CD14-positive monocyte (primary cell): ENCODE data around the gene MYO16. TPM values are rescaled to one million over a fixed set of nuclear protein-coding genes. Genes with fewer than 3 reads are reported as not detected.

Experiments used
- DNase-seq, 3 donors: peaks; one replicate each; pipeline ENCODE4 v3.0.0-alpha.2; 2011 to 2022
- H2AFZ ChIP-seq: 2 replicates; pipeline ENCODE4 v1.6.0; 2012; ENCODE audit warnings: mild to moderate bottlenecking, low read depth, low read length, inconsistent platforms; ENCODE audit not compliant: insufficient read depth, poor library complexity, severe bottlenecking
- H3K27ac ChIP-seq, 2 donors: 1 replicate in 1 of 2; 2 replicates in 1 of 2; pipeline ENCODE4 v1.5.1; 2012 to 2013; ENCODE audit warnings: low read length in 2 of 2, control low read depth in 1 of 2, inconsistent platforms in 1 of 2, low read depth in 1 of 2, mild to moderate bottlenecking in 1 of 2
- H3K27me3 ChIP-seq, 2 donors: one replicate each; pipeline versions ENCODE4 v1.6.0 to v1.6.1; 2011 to 2013; ENCODE audit warnings: low read length in 2 of 2; ENCODE audit not compliant: control insufficient read depth in 2 of 2, insufficient read depth in 2 of 2
- H3K36me3 ChIP-seq, 2 donors: replicated peaks in 1 of 2; 1 replicate in 1 of 2; 2 replicates in 1 of 2; pipeline versions ENCODE4 v1.5.1 to v1.6.1; 2012 to 2013; ENCODE audit warnings: low read length in 2 of 2, control low read depth in 1 of 2, inconsistent platforms in 1 of 2, mild to moderate bottlenecking in 1 of 2; ENCODE audit not compliant: insufficient read depth in 2 of 2, control insufficient read depth in 1 of 2
- H3K4me1 ChIP-seq, 2 donors: 1 replicate in 1 of 2; 2 replicates in 1 of 2; pipeline versions ENCODE4 v1.5.1 to v1.6.1; 2012 to 2013; ENCODE audit warnings: low read length in 2 of 2, control low read depth in 1 of 2, inconsistent platforms in 1 of 2, mild to moderate bottlenecking in 1 of 2, moderate library complexity in 1 of 2; ENCODE audit not compliant: insufficient read depth in 2 of 2, control insufficient read depth in 1 of 2
- H3K4me2 ChIP-seq: replicated peaks from 2 replicates; pipeline ENCODE3; 2012; ENCODE audit warnings: low read length, moderate library complexity, mild to moderate bottlenecking; ENCODE audit not compliant: poor library complexity, severe bottlenecking; ENCODE audit errors: extremely low read depth
- H3K4me3 ChIP-seq, 3 experiments: fragments of 200-600 bp in 1 of 3; sonication (generic) in 1 of 3; replicated peaks in 1 of 3; 1 replicate in 2 of 3; 2 replicates in 1 of 3; pipeline ENCODE4 v1.5.1; 2011 to 2013; ENCODE audit warnings: low read length in 3 of 3, mild to moderate bottlenecking in 3 of 3, control low read depth in 2 of 3, low read depth in 2 of 3, inconsistent platforms in 1 of 3, moderate library complexity in 1 of 3
- H3K79me2 ChIP-seq: 2 replicates; pipeline ENCODE4 v1.6.0; 2012; ENCODE audit warnings: mild to moderate bottlenecking, control low read depth, inconsistent platforms, low read length, moderate library complexity; ENCODE audit not compliant: insufficient read depth
- H3K9ac ChIP-seq: 2 replicates; pipeline ENCODE4 v1.6.0; 2017; ENCODE audit warnings: low read length, mild to moderate bottlenecking; ENCODE audit not compliant: insufficient read depth, poor library complexity, severe bottlenecking
- H3K9me3 ChIP-seq, 2 donors: replicated peaks in 1 of 2; 1 replicate in 1 of 2; 2 replicates in 1 of 2; pipeline versions ENCODE4 v1.5.1 to v1.6.1; 2012 to 2013; ENCODE audit warnings: low read length in 2 of 2, control low read depth in 1 of 2; ENCODE audit not compliant: control insufficient read depth in 1 of 2, insufficient read depth in 1 of 2
- H4K20me1 ChIP-seq: 2 replicates; pipeline ENCODE4 v1.6.0; 2012; ENCODE audit warnings: mild to moderate bottlenecking, low read length, control low read depth, moderate library complexity; ENCODE audit not compliant: insufficient read depth
- H3K27ac Mint-ChIP-seq, 7 donors: one replicate each; pipeline ENCODE4 v1.8.0; 2020; ENCODE audit warnings: mild to moderate bottlenecking in 7 of 7, mixed read lengths in 7 of 7, moderate library complexity in 6 of 7, inconsistent platforms in 2 of 7
- H3K27me3 Mint-ChIP-seq, 3 donors: one replicate each; pipeline ENCODE4 v1.8.0; 2021 to 2022; ENCODE audit warnings: low read depth in 3 of 3, mild to moderate bottlenecking in 3 of 3, mixed read lengths in 3 of 3, moderate library complexity in 3 of 3, inconsistent platforms in 1 of 3
- H3K36me3 Mint-ChIP-seq, 2 donors: one replicate each; pipeline ENCODE4 v1.8.0; 2020; ENCODE audit warnings: mixed read lengths in 2 of 2, inconsistent platforms in 1 of 2, mild to moderate bottlenecking in 1 of 2
- H3K4me1 Mint-ChIP-seq: one replicate; pipeline ENCODE4 v1.8.0; 2020; ENCODE audit warnings: mild to moderate bottlenecking, mixed read lengths
- H3K4me3 Mint-ChIP-seq, 2 donors: one replicate each; pipeline ENCODE4 v1.8.0; 2020; ENCODE audit warnings: mild to moderate bottlenecking in 2 of 2, mixed read lengths in 2 of 2, moderate library complexity in 1 of 2
- H3K9me3 Mint-ChIP-seq, 7 donors: one replicate each; pipeline ENCODE4 v1.8.0; 2020 to 2022; ENCODE audit warnings: mixed read lengths in 7 of 7, mild to moderate bottlenecking in 6 of 7, moderate library complexity in 6 of 7, inconsistent platforms in 2 of 7
- WGBS: methylation state at CpG from one replicate; pipeline ENCODE4 v1.1.5; 2013; ENCODE audit warnings: missing lambda C conversion rate; ENCODE audit not compliant: insufficient coverage; 5-methylcytosine and 5-hydroxymethylcytosine counted together
- intact Hi-C, 2 donors: fragments of 100-400 bp; cut with micrococcal nuclease; formaldehyde crosslinking; loops; one replicate each; pipeline versions ENCODE4 v1.15.0 to v1.15.1; 2023
- polyA plus RNA-seq, 3 donors: library from polyadenylated mRNA; depleted of rRNA in 1 of 3; unstranded in 2 of 3; stranded (reverse) in 1 of 3; fragments of 300-500 nt in 2 of 3; fragments of >200 nt in 1 of 3; fragmentation: Illumina TruSeq in 2 of 3; gene quantifications; 1 replicate in 2 of 3; 2 replicates in 1 of 3; pipeline ENCODE4 v1.2.3, GENCODE V29; 2012 to 2021
- TF ChIP-seq, protein P1 (sequence below): fragments of 200-600 bp; IDR thresholded peaks from one replicate; pipeline ENCODE4 v1.8.0; 2022; ENCODE audit warnings: antibody characterized with exemption, mild to moderate bottlenecking

The MYO16 gene
- polyA plus RNA-seq, 3 donors = not detected

DNA sequence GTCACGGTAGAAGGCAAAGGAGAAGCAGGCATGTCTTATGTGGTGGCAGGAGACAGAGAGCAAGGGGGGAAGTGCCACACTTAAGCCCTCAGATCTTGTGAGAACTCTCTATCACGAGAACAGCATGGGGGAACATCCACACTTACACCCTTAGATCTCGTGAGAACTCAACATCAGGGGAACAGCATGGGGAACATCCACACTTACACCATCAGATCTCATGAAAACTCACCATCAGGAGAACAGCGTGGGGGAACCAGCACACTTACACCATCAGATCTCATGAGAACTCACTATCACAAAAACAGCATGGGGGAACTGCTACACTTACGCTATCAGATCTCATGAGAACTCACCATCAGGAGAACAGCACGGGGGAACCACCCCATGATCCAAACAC lies 445.0 kb downstream of the MYO16 start:
- Mint-ChIP-seq H3K4me1 (no peaks in the 10 kb centered on the region), H3K9me3 (peaks cover 0 to 6% (median 2%) of the 10 kb centered on the region in 7 donors), H3K4me3 (no peak overlapping the region), H3K27me3 (peaks cover 0 to 2% (median 0%) of the 10 kb centered on the region in 3 donors), H3K36me3 (no peaks in the 10 kb centered on the region), H3K27ac (no peak overlapping the region)
- Histone ChIP-seq H4K20me1 (no peaks in the 10 kb centered on the region), H2AFZ (no peak overlapping the region), H3K4me3 (no peak overlapping the region), H3K27me3 (no peaks in the 10 kb centered on the region), H3K36me3 (no peaks in the 10 kb centered on the region), H3K4me2 (no peak overlapping the region), H3K27ac (no peak overlapping the region), H3K9ac (no peak overlapping the region), H3K9me3 (no peaks in the 10 kb centered on the region), H3K79me2 (no peaks in the 10 kb centered on the region), H3K4me1 (no peaks in the 10 kb centered on the region)
- intact Hi-C loops = no loop called here
- WGBS = 81% methylated on average over 4 of the region's 6 CpGs
- no peak for DNase-seq
- TF ChIP-seq, protein P1, sequence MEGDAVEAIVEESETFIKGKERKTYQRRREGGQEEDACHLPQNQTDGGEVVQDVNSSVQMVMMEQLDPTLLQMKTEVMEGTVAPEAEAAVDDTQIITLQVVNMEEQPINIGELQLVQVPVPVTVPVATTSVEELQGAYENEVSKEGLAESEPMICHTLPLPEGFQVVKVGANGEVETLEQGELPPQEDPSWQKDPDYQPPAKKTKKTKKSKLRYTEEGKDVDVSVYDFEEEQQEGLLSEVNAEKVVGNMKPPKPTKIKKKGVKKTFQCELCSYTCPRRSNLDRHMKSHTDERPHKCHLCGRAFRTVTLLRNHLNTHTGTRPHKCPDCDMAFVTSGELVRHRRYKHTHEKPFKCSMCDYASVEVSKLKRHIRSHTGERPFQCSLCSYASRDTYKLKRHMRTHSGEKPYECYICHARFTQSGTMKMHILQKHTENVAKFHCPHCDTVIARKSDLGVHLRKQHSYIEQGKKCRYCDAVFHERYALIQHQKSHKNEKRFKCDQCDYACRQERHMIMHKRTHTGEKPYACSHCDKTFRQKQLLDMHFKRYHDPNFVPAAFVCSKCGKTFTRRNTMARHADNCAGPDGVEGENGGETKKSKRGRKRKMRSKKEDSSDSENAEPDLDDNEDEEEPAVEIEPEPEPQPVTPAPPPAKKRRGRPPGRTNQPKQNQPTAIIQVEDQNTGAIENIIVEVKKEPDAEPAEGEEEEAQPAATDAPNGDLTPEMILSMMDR = no peak

DNA sequence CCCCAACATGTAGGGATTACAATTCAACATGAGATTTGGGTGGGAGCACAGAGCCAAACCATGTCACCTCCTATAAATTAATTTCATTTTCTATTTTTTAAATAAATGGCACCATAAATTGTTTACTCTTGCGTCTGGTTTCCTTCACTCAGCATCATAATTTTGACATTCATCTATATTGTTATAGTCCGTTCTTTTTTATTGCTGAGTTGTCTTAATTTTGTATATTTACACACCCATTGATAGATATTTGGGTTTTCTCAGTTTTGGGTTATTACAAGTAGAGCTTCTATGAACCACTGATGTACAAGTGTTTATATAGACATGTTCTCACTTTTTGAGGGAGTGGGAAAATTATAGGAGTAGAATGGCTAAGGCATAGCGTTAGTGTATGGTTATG lies 445.4 kb downstream of the MYO16 start:
- peaks cover 0 to 6% (median 2%) of the 10 kb centered on the region in 7 donors for H3K9me3 Mint-ChIP-seq

More for the DNA sequence above, 445.4 kb downstream of the MYO16 start:
- Mint-ChIP-seq H3K27ac (no peak overlapping the region), H3K4me3 (no peak overlapping the region), H3K36me3 (no peaks in the 10 kb centered on the region), H3K4me1 (no peaks in the 10 kb centered on the region), H3K27me3 (peaks cover 0 to 2% (median 0%) of the 10 kb centered on the region in 3 donors)
- H3K27me3 ChIP-seq = no peaks in the 10 kb centered on the region
- H3K9ac ChIP-seq = no peak overlapping the region
- H3K4me3 ChIP-seq = no peak overlapping the region
- H3K9me3 ChIP-seq = no peaks in the 10 kb centered on the region
- TF ChIP-seq, protein P1 = no peak
- no peaks in the 10 kb centered on the region for H3K4me1 ChIP-seq
- H3K27ac ChIP-seq = no peak overlapping the region
- H3K4me2 ChIP-seq = no peak overlapping the region
- no peaks in the 10 kb centered on the region for H3K79me2 ChIP-seq
- H3K36me3 ChIP-seq = no peaks in the 10 kb centered on the region
- no peaks in the 10 kb centered on the region for H4K20me1 ChIP-seq
- WGBS = no CpG with 5 or more reads among the region's 3 CpGs
- intact Hi-C loops = no loop called here
- DNase-seq = no peak
- no peak overlapping the region for H2AFZ ChIP-seq
